Measurements from ENCODE around the gene GPC3. TPM values are rescaled to one million over a fixed set of nuclear protein-coding genes. Genes with fewer than 3 reads are reported as not detected.

The GPC3 gene
- total RNA-seq, 4 donors from 2014 or later, result 1.4 to 5.8 (median 2.7) TPM

- Histone ChIP-seq H3K27ac (no peak overlapping the region), H3K9me3 (no peaks in the 10 kb centered on the region), H3K4me3 (no peak overlapping the region), H3K4me1 (no peaks in the 10 kb centered on the region), H3K27me3 (peaks cover 0 to 8% (median 6%) of the 10 kb centered on the region in 3 donors), H3K36me3 (no peaks in the 10 kb centered on the region)
- intact Hi-C loops (cut with DNase I; ENCODE audit: low total_unique reads), result no loop called here
- ATAC-seq (no peak), DNase-seq (no peak)
- TF ChIP-seq CTCF (IDR thresholded peaks at IDR 0.05 in 4 of 5, conservative IDR thresholded peaks at IDR 0.05 in 1 of 5) (no peak), POLR2A (IDR thresholded peaks at IDR 0.05) (no peak)
- in situ Hi-C loops (cut with MboI; ENCODE audit: low sequenced_read_pairs in 4 of 4), result no loop called here
These were observed 19.2 kb downstream of the GPC3 start for GRCh38 chrX:133966199-133966598.

- Histone ChIP-seq H3K9me3 (no peaks in the 10 kb centered on the region), H3K36me3 (no peaks in the 10 kb centered on the region), H3K27ac (no peak overlapping the region), H3K4me1 (no peaks in the 10 kb centered on the region), H3K4me3 (no peak overlapping the region), H3K27me3 (peaks cover 0 to 8% (median 6%) of the 10 kb centered on the region in 3 donors)
- TF ChIP-seq CTCF (IDR thresholded peaks at IDR 0.05 in 4 of 5, conservative IDR thresholded peaks at IDR 0.05 in 1 of 5) (no peak), POLR2A (IDR thresholded peaks at IDR 0.05) (no peak)
- ATAC-seq (no peak), DNase-seq (no peak)
- in situ Hi-C loops (cut with MboI; ENCODE audit: low sequenced_read_pairs in 4 of 4) (no loop called here), intact Hi-C loops (cut with DNase I; ENCODE audit: low total_unique reads) (no loop called here)
These were observed 20.1 kb downstream of the GPC3 start for GRCh38 chrX:133965321-133965720.

- Histone ChIP-seq H3K36me3 (no peaks in the 10 kb centered on the region), H3K27me3 (no peaks in the 10 kb centered on the region), H3K9me3 (no peaks in the 10 kb centered on the region), H3K27ac (no peak overlapping the region), H3K4me1 (no peaks in the 10 kb centered on the region), H3K4me3 (no peak overlapping the region)
- in situ Hi-C loops (cut with MboI; ENCODE audit: low sequenced_read_pairs in 4 of 4), result no loop called here
- intact Hi-C loops (cut with DNase I; ENCODE audit: low total_unique reads), result no loop called here
- no peak for TF ChIP-seq CTCF (IDR thresholded peaks at IDR 0.05 in 4 of 5, conservative IDR thresholded peaks at IDR 0.05 in 1 of 5)
- TF ChIP-seq POLR2A (IDR thresholded peaks at IDR 0.05), result no peak
- no peak for ATAC-seq
- no peak for DNase-seq
These were observed 24.3 kb downstream of the GPC3 start for GRCh38 chrX:133961046-133961445.

- in situ Hi-C loops (cut with MboI; ENCODE audit: low sequenced_read_pairs in 4 of 4), result no loop called here
- TF ChIP-seq POLR2A (IDR thresholded peaks at IDR 0.05) (no peak), CTCF (IDR thresholded peaks at IDR 0.05 in 4 of 5, conservative IDR thresholded peaks at IDR 0.05 in 1 of 5) (no peak)
- no peaks in the 10 kb centered on the region for H3K4me1 ChIP-seq
- DNase-seq (no peak), ATAC-seq (no peak)
- no peaks in the 10 kb centered on the region for H3K27me3 ChIP-seq
- intact Hi-C loops (cut with DNase I; ENCODE audit: low total_unique reads), result no loop called here
- H3K36me3 ChIP-seq, result no peaks in the 10 kb centered on the region
- no peak overlapping the region for H3K27ac ChIP-seq
- no peak overlapping the region for H3K4me3 ChIP-seq
- H3K9me3 ChIP-seq, result no peaks in the 10 kb centered on the region
These were observed 25.4 kb downstream of the GPC3 start for GRCh38 chrX:133959972-133960371.

GRCh38 chrX:133958997-133959688 lies 26.3 kb downstream of the GPC3 start:
- intact Hi-C loops (cut with DNase I; ENCODE audit: low total_unique reads), result no loop called here
- in situ Hi-C loops (cut with MboI; ENCODE audit: low sequenced_read_pairs in 4 of 4), result no loop called here
- no peak for DNase-seq
- H3K36me3 ChIP-seq, result no peaks in the 10 kb centered on the region
- no peak overlapping the region for H3K4me3 ChIP-seq
- no peak for ATAC-seq
- no peaks in the 10 kb centered on the region for H3K9me3 ChIP-seq
- no peaks in the 10 kb centered on the region for H3K27me3 ChIP-seq
- H3K4me1 ChIP-seq, result no peaks in the 10 kb centered on the region
- H3K27ac ChIP-seq, result no peak overlapping the region
- TF ChIP-seq POLR2A (IDR thresholded peaks at IDR 0.05) (no peak), CTCF (IDR thresholded peaks at IDR 0.05 in 4 of 5, conservative IDR thresholded peaks at IDR 0.05 in 1 of 5) (no peak)
